Neuronal stem cell (in vitro differentiated cells): ENCODE measurements around the gene GLRA1.

Experiments used
- DNase-seq: peaks from one replicate; pipeline ENCODE4 v3.0.0-alpha.2; 2013; ENCODE audit warnings: low spot score
- H2AFZ ChIP-seq: one replicate; pipeline ENCODE4 v1.6.1; 2013; ENCODE audit warnings: mild to moderate bottlenecking, low read length, inconsistent platforms
- H2AK5ac ChIP-seq: 2 replicates; pipeline ENCODE4 v1.6.1; 2013; ENCODE audit warnings: low read depth, mild to moderate bottlenecking, inconsistent platforms, low read length, moderate library complexity, mixed read lengths
- H2BK120ac ChIP-seq: 2 replicates; pipeline ENCODE4 v1.6.1; 2013; ENCODE audit warnings: low read depth, mild to moderate bottlenecking, inconsistent platforms, low read length, moderate library complexity, mixed read lengths
- H2BK12ac ChIP-seq: one replicate; pipeline ENCODE4 v1.6.1; 2013; ENCODE audit warnings: low read length, inconsistent platforms
- H2BK15ac ChIP-seq: 2 replicates; pipeline ENCODE4 v1.6.1; 2013; ENCODE audit warnings: mild to moderate bottlenecking, low read length, inconsistent platforms, mixed read lengths
- H2BK5ac ChIP-seq: one replicate; pipeline ENCODE4 v1.6.1; 2013; ENCODE audit warnings: inconsistent platforms, mild to moderate bottlenecking, low read length, moderate library complexity
- H3K14ac ChIP-seq: one replicate; pipeline ENCODE4 v1.6.1; 2013; ENCODE audit warnings: low read length, inconsistent platforms
- H3K18ac ChIP-seq: 2 replicates; pipeline ENCODE4 v1.6.1; 2013; ENCODE audit warnings: low read length, inconsistent platforms
- H3K23ac ChIP-seq: 2 replicates; pipeline ENCODE4 v1.6.1; 2013; ENCODE audit warnings: low read depth, mild to moderate bottlenecking, mixed read lengths, low read length, inconsistent platforms; ENCODE audit not compliant: poor library complexity
- H3K27ac ChIP-seq: replicated peaks from 3 replicates; pipeline ENCODE4 v1.5.1; 2013; ENCODE audit warnings: low read length, inconsistent platforms
- H3K27me3 ChIP-seq, 3 experiments: 2 replicates each; pipeline ENCODE4 v1.6.1; 2013; ENCODE audit warnings: low read length in 3 of 3, mild to moderate bottlenecking in 2 of 3, inconsistent platforms in 1 of 3, low read depth in 1 of 3, mixed read lengths in 1 of 3, moderate library complexity in 1 of 3; ENCODE audit not compliant: control insufficient read depth in 3 of 3, insufficient read depth in 3 of 3
- H3K36me3 ChIP-seq, 2 donors: replicated peaks in 1 of 2; 2 replicates each; pipeline ENCODE4 v1.6.1; 2013; ENCODE audit warnings: low read length in 2 of 2; ENCODE audit not compliant: control insufficient read depth in 2 of 2, insufficient read depth in 2 of 2
- H3K4ac ChIP-seq: 2 replicates; pipeline ENCODE4 v1.6.1; 2013; ENCODE audit warnings: inconsistent platforms, mild to moderate bottlenecking, low read length, moderate library complexity
- H3K4me1 ChIP-seq, 2 donors: 1 replicate in 1 of 2; 2 replicates in 1 of 2; pipeline ENCODE4 v1.6.1; 2013; ENCODE audit warnings: low read length in 2 of 2, low read depth in 1 of 2; ENCODE audit not compliant: control insufficient read depth in 2 of 2, insufficient read depth in 1 of 2
- H3K4me2 ChIP-seq: one replicate; pipeline ENCODE4 v1.6.1; 2013; ENCODE audit warnings: mild to moderate bottlenecking, low read length, inconsistent platforms; ENCODE audit not compliant: insufficient read depth, poor library complexity, severe bottlenecking
- H3K4me3 ChIP-seq, 2 donors: 2 replicates each; pipeline ENCODE4 v1.5.1; 2013; ENCODE audit warnings: low read length in 2 of 2, mild to moderate bottlenecking in 2 of 2, inconsistent platforms in 1 of 2, moderate library complexity in 1 of 2
- H3K79me1 ChIP-seq: one replicate; pipeline ENCODE4 v1.6.1; 2013; ENCODE audit warnings: low read depth, mild to moderate bottlenecking, inconsistent platforms, low read length, moderate library complexity
- H3K9ac ChIP-seq: one replicate; pipeline ENCODE4 v1.6.1; 2013; ENCODE audit warnings: mild to moderate bottlenecking, low read depth, low read length, inconsistent platforms; ENCODE audit not compliant: poor library complexity
- H3K9me3 ChIP-seq, 2 donors: replicated peaks in 1 of 2; 2 replicates each; pipeline versions ENCODE3 to v1.6.1; 2013; ENCODE audit warnings: low read length in 2 of 2, mild to moderate bottlenecking in 2 of 2, inconsistent platforms in 1 of 2, low read depth in 1 of 2, mixed read lengths in 1 of 2, moderate library complexity in 1 of 2; ENCODE audit not compliant: control insufficient read depth in 2 of 2, insufficient read depth in 1 of 2
- H4K8ac ChIP-seq: one replicate; pipeline ENCODE4 v1.6.1; 2013; ENCODE audit warnings: low read depth, mild to moderate bottlenecking, inconsistent platforms, low read length, moderate library complexity
- H4K91ac ChIP-seq: one replicate; pipeline ENCODE4 v1.6.1; 2013; ENCODE audit warnings: low read length, low read depth, mild to moderate bottlenecking, inconsistent platforms; ENCODE audit not compliant: poor library complexity
- WGBS, 2 donors: extraction: QIAGEN DNeasy Blood & Tissue Kit; methylation state at CpG; one replicate each; pipeline ENCODE4 v1.1.7; 2013; ENCODE audit warnings: missing lambda C conversion rate in 2 of 2, mixed read lengths in 1 of 2; ENCODE audit not compliant: insufficient read length in 2 of 2, insufficient replicate concordance in 1 of 2; ENCODE audit errors: extremely low coverage in 2 of 2; 5-methylcytosine and 5-hydroxymethylcytosine counted together

The GLRA1 gene

GRCh38 chr5:151905557-151905961 lies 19.1 kb downstream of the GLRA1 start:
- Histone ChIP-seq H3K4ac (no peak overlapping the region), H3K23ac (no peak overlapping the region), H2BK5ac (no peak overlapping the region), H3K18ac (no peak overlapping the region), H3K79me1 (no peaks in the 10 kb centered on the region), H2BK12ac (no peak overlapping the region), H2BK120ac (no peak overlapping the region), H3K4me3 (no peak overlapping the region), H2AFZ (no peak overlapping the region), H3K4me1 (peaks cover 0 to 5% of the 10 kb centered on the region in 2 donors), H3K9ac (no peak overlapping the region), H2AK5ac (no peak overlapping the region), H4K91ac (no peak overlapping the region), H3K4me2 (no peak overlapping the region), H3K9me3 (no peaks in the 10 kb centered on the region), H3K27ac (no peak overlapping the region), H4K8ac (no peak overlapping the region), H3K27me3 (peaks cover 0 to 5% (median 3%) of the 10 kb centered on the region in 3 experiments), H3K14ac (no peak overlapping the region), H3K36me3 (no peaks in the 10 kb centered on the region), H2BK15ac (no peak overlapping the region)
- no peak for DNase-seq
- no CpG with 5 or more reads among the region's 4 CpGs for WGBS, 2 donors

GRCh38 chr5:151904909-151905308 lies 19.7 kb downstream of the GLRA1 start:
- Histone ChIP-seq H3K14ac (no peak overlapping the region), H3K79me1 (no peaks in the 10 kb centered on the region), H2AFZ (no peak overlapping the region), H3K18ac (no peak overlapping the region), H3K9ac (no peak overlapping the region), H3K27ac (no peak overlapping the region), H2BK5ac (no peak overlapping the region), H3K4ac (no peak overlapping the region), H3K4me2 (no peak overlapping the region), H3K4me3 (no peak overlapping the region), H2BK12ac (no peak overlapping the region), H3K23ac (no peak overlapping the region), H3K36me3 (no peaks in the 10 kb centered on the region), H2BK120ac (no peak overlapping the region), H4K8ac (no peak overlapping the region), H4K91ac (no peak overlapping the region), H3K4me1 (peaks cover 0 to 5% of the 10 kb centered on the region in 2 donors), H2BK15ac (no peak overlapping the region), H2AK5ac (no peak overlapping the region), H3K9me3 (no peaks in the 10 kb centered on the region), H3K27me3 (peaks cover 0 to 5% (median 3%) of the 10 kb centered on the region in 3 experiments)
- DNase-seq, result no peak

- no peaks in the 10 kb centered on the region for H3K79me1 ChIP-seq
- H4K91ac ChIP-seq, result no peak overlapping the region
- H3K36me3 ChIP-seq, result no peaks in the 10 kb centered on the region
- H3K4me1 ChIP-seq, result peaks cover 0 to 5% of the 10 kb centered on the region in 2 donors
- no peak overlapping the region for H2BK12ac ChIP-seq
- no peak overlapping the region for H2BK120ac ChIP-seq
- no peak overlapping the region for H3K23ac ChIP-seq
- H2BK15ac ChIP-seq, result no peak overlapping the region
- WGBS, 2 donors, result no CpG with 5 or more reads among the region's 6 CpGs
- H3K4ac ChIP-seq, result no peak overlapping the region
- H3K18ac ChIP-seq, result no peak overlapping the region
- H4K8ac ChIP-seq, result no peak overlapping the region
- H3K4me2 ChIP-seq, result no peak overlapping the region
- H2BK5ac ChIP-seq, result no peak overlapping the region
- H3K9me3 ChIP-seq, result no peaks in the 10 kb centered on the region
- H3K9ac ChIP-seq, result no peak overlapping the region
- no peak overlapping the region for H2AK5ac ChIP-seq
- H3K27me3 ChIP-seq, result peaks cover 0 to 5% (median 3%) of the 10 kb centered on the region in 3 experiments
- no peak overlapping the region for H2AFZ ChIP-seq
- no peak overlapping the region for H3K4me3 ChIP-seq
- no peak overlapping the region for H3K14ac ChIP-seq
- no peak overlapping the region for H3K27ac ChIP-seq
- no peak for DNase-seq
Measured at GRCh38 chr5:151904127-151904526, 20.5 kb downstream of the GLRA1 start.

GRCh38 chr5:151903243-151903653 lies 21.4 kb downstream of the GLRA1 start:
- H2BK12ac ChIP-seq, result no peak overlapping the region
- H3K79me1 ChIP-seq, result no peaks in the 10 kb centered on the region
- no peak overlapping the region for H3K18ac ChIP-seq
- peaks cover 0 to 5% of the 10 kb centered on the region in 2 donors for H3K4me1 ChIP-seq
- H2BK5ac ChIP-seq, result no peak overlapping the region
- no peaks in the 10 kb centered on the region for H3K36me3 ChIP-seq
- H3K27ac ChIP-seq, result no peak overlapping the region
- no peak overlapping the region for H2BK120ac ChIP-seq
- H3K9me3 ChIP-seq, result no peaks in the 10 kb centered on the region
- H3K14ac ChIP-seq, result no peak overlapping the region
- no peak overlapping the region for H4K8ac ChIP-seq
- peaks cover 0 to 6% (median 3%) of the 10 kb centered on the region in 3 experiments for H3K27me3 ChIP-seq
- no peak overlapping the region for H3K9ac ChIP-seq
- no peak overlapping the region for H2BK15ac ChIP-seq
- no peak overlapping the region for H3K4me2 ChIP-seq
- no peak overlapping the region for H3K4ac ChIP-seq
- no CpG with 5 or more reads among the region's 2 CpGs for WGBS, 2 donors
- H2AK5ac ChIP-seq, result no peak overlapping the region
- no peak overlapping the region for H3K4me3 ChIP-seq
- H2AFZ ChIP-seq, result no peak overlapping the region
- no peak overlapping the region for H3K23ac ChIP-seq
- no peak overlapping the region for H4K91ac ChIP-seq
- DNase-seq, result peak; percentile 62
